CD4-positive, alpha-beta T cell treated with Interleukin-15 for 1 hour (primary cell): ENCODE data around the gene ZDHHC8.

Experiments used
- DNase-seq: peaks from one replicate; pipeline ENCODE4 v3.0.0-alpha.2; 2020

Gene ZDHHC8

GRCh38 chr22:20181194-20181883 lies 49.7 kb downstream of the ZDHHC8 start:
- no peak for DNase-seq

GRCh38 chr22:20181884-20182236 lies 50.3 kb downstream of the ZDHHC8 start:
- no peak for DNase-seq

GRCh38 chr22:20182365-20182764 lies 50.8 kb downstream of the ZDHHC8 start:
- no peak for DNase-seq

GRCh38 chr22:20183101-20183500 lies 51.5 kb downstream of the ZDHHC8 start:
- no peak for DNase-seq

DNA sequence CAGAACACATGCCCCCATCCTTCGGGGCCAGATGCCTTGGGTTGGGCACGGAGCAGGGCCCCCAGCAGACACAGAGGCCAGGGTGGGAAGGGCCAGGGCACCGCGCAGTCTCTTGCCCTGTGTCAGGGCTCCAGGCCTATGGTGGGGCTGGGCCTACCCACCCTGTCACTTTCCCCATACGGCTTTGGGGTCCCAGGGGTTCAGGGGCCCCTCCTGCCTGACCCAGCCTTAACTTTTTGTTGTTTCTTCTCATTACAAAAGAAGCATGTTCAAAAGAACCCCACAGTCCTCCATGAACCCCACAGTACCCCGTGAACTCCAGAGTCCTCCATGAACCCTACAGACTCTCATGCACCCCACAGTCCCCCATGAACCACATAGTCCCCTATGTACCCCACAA lies 52.2 kb downstream of the ZDHHC8 start:
- no peak for DNase-seq

GRCh38 chr22:20184501-20185165 lies 53.0 kb downstream of the ZDHHC8 start:
- no peak for DNase-seq

GRCh38 chr22:20185750-20186149 lies 54.1 kb downstream of the ZDHHC8 start:
- no peak for DNase-seq

GRCh38 chr22:20186183-20186870 lies 54.7 kb downstream of the ZDHHC8 start:
- no peak for DNase-seq

DNA sequence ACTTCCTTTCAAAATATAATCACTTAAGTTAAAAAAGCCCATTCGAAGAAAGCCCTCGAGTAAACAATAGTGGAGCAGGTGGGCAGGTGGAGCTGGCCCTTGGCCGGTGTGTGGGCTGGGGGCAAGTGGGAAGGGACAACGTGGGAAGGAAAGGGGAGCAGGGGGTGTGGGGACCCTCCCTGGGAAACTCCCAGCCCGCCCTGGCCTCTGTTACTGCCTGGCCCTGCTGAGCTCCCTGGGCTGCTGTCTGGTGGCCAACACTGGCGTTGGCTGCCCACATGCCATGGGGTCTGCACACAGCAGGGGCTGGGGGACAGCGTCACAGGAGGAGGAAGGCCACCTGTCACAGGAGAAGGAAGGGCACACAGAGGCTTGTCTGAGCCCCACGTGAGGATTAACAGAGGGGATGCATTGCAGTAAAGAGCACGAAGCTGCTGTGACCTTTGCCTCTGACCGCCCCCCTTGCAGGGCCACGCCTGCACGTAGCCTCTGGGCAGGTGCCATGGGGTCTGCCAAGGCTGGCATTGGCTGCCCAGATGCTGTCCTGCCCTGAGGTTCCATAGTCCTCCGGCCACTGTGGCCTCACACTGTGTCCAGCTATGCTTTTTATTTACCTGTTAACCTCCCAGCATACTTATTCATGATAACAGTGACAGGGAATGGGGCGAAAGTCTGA lies 55.4 kb downstream of the ZDHHC8 start:
- DNase-seq: no peak

DNA sequence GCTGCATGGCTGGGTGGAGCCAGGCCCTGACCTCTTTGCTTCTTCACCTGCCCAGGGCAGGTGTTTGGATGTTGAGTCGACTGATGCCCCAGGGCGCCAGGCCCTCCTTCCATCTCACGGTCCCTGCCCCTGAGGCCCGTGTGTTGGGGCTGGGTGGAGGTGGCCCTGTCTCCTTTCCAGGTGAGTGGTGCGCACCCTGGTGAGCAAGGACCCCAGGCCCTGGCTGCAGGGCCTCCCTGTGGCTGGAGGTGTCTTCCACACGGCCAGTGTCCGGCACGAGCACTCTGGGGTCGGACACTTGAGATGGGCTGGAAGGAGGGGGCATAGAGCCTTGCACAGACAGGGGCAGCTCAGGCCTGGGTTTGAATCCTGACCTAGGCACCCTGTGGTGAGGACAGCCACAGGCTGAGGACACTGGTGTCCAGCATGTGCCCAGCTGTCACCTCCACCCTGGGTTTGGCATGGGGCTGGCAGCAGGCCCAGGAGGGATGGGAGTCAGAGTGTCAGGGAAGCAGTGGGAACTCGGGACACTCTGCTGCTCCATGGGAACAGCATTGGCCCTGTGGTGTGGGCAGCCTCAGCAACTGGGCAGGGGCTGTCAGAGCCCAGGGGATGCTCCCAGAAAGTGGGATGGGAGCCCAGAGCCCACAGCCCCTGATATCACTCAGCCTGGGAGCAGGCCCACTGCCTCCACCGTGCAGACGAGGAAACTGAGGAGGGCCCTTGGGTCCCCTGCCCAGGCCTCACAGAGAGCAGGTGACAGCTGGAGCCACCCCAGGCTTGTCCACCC lies 56.4 kb downstream of the ZDHHC8 start:
- no peak for DNase-seq

DNA sequence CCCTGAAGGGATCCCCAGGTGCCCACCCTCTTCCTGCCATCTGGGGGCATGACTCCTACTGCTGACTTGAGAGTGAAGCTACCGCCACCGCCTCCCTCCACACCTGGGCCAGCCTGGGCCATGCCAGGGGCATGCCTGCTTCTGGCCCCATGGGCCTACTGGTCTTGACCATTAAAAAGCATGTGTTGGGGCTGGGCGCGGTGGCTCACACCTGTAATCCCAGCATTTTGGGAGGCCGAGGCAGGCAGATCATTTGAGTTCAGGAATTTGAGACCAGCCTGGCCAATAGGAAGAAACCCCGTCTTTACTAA lies 56.9 kb downstream of the ZDHHC8 start:
- DNase-seq: no peak

DNA sequence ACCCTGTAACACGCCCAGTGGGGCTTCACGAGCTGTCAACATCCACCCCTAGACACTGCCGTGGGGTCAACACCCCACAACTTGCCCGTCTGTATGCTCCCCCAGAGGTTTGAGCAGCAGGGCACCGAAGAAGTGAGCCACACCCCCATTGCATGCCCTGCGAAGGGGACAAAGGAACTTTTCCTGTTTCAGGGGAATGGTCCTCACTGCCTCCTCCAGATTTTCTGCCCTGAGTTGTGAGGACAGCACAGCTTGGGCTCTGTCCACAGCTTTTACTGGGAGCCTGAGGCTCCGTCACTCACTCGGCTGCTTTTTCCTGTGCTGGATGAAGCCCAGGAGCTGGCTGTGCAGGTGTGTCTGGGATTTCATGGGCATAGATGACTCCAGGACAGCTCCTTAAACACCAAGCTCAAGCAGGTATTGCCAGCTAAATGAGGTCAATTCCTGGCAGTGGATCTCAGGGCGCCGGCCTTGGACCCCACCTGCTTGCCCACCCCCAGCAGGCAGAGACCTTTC lies 59.5 kb downstream of the ZDHHC8 start:
- DNase-seq: no peak

DNA sequence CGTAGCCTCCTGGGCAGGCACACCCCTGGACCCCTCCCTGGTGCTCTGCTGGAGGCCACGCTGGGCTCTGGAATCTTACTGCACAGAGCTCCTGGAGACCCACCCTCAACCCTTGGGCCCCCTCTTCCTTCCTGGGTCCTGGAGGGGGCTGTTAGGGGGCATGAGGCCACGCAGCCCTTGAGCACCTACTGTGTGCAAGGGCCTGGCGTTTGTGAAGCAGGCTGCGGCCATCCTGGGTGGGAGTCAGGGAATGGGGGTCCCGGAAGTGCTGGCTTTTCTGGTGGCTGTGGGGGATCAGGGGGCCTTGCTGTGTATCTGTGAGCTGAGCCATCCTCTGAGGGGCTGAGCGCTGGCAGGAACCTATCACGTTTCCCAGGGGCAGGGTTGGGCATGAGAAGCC lies 60.2 kb downstream of the ZDHHC8 start:
- no peak for DNase-seq

- no peak for DNase-seq
These were observed 60.8 kb downstream of the ZDHHC8 start for GRCh38 chr22:20192293-20192971.

DNA sequence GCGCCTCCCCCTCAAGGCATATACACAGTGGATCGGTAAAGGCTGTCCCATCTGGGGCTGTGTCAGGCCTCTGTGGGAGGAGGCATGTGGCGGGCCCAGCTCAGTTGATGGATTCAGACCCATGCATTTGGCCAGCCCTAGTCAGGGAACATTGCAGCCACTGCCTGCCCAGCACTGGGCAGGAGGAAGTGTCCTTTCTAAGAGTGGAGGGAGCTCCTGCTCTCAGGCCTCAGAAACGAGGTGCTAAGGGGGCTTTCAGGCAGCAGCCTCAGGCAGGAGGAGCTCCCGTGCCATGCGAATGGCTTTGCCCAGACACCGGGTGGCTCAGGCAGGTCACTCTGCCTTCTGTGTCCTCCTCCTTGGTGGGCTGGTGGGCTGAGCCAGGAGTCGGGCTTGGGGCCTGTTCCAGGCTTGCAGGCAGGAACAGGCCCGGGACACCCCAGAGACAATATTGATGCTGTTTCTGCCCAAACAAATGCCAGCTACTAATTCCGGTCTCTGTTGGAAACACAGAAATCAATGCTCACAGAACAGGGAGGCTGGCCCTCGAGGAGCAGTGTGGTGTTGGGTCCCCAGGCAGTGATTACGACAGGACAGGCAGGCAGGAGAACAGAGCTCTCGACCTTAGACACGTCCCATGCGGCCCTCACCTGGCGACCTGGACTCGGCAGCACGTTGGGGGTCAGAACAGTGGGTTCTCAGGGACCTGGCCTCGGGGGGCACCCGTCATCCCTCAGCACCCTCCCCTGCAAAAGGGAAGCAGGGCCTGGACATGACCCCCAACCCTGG lies 61.6 kb downstream of the ZDHHC8 start:
- DNase-seq: no peak

GRCh38 chr22:20193761-20194494 lies 62.3 kb downstream of the ZDHHC8 start:
- DNase-seq: no peak

DNA sequence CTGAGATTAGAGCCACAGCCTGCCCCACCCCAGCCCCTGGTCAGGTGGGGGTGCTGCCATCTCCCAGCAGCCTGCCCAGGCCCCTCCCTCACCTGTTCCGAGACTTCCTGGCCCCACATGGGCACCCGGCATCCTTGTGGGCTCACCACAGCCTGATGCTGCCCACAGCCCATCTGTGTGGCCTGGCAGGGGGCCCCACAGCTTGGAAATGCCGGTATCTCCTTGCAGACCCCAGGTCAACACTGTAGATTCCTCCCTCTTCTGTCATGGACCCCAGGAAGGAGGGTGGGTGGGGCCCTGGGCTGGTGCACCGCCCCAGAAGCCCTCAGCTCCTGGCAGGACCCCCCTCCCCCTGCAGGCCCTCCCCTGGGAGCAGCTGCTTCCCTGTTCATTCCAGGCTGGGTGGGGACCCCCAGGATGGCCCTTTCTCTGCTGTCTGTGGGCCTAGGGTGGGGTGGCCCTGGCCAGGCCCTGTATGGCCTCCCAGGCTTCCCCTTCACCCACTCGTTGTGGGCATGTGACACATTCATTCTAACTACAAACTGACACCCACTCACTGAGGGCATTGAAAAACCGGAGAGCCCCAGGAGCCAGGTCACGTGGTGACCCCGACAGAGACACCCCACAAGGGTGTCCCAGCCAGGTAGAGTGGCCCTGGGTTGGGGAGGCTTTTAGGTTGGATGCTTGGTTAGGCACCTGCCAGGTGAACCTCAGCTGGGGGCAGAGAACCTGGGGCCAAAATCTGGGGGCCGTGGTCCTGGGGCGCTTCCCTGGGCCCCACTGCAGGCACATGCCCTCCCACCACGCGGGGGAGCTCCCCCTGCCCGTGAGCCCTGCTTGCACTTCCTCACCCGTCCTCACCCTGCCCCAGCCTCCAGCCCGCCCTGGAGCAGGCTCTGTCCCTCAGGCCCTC lies 63.3 kb downstream of the ZDHHC8 start:
- no peak for DNase-seq

DNA sequence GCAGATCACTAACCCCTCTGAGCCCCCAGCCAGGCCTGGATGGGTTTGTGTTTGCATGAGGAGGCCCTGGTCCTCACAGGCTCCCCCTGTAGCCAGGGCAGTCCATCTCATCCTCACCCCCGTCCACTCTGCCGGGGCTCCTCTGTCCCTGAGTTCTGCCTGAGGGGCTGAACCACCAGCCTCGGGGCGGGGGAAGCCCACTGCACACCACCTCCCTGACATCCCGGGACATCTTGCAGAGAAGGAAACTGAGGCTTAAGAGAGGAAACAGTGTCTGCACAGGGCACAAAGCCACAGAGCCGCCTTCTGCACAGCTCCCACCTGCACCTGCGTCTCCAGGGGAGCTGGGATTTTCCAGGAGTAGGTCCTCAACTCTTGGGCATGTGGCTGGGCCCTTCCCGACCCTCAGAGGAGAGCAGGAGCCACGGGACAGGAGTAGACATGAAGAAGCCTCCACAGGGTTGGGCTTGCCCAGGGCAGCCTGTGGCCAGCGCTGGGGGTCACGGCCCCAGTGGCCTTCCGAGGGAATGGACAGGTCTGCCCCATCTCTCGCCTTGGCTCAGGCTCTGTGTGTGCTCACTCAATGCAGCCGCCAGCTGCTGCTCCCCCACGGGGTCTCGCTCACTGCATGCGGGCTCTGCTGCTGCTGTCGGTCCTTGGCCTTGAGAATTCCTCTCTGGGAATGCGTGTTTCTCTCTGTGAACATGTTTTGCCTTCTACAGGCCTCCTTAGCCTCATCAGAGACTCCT lies 64.7 kb downstream of the ZDHHC8 start:
- no peak for DNase-seq
